Liver (tissue), 9 donors: ENCODE measurements around the gene HAGH. TPM values are rescaled to one million over a fixed set of nuclear protein-coding genes. Genes with fewer than 3 reads are reported as not detected.
"Not testable (repeated sequence)": the region's sequence is repeated elsewhere in the genome, so short reads cannot be mapped to it uniquely, and the experiment has no call there.

Experiments
- DNase-seq: peaks from one replicate; pipeline ENCODE4 v3.0.0-alpha.2; 2017; ENCODE audit warnings: low spot score
- H3K27ac ChIP-seq, 2 donors: one replicate each; pipeline ENCODE4 v1.7.0; 2013; ENCODE audit warnings: inconsistent platforms in 2 of 2, low read length in 2 of 2, control low read depth in 1 of 2, low read depth in 1 of 2, mild to moderate bottlenecking in 1 of 2
- H3K27me3 ChIP-seq, 4 donors: one replicate each; pipeline versions ENCODE4 v1.6.1 to v1.7.0; 2013; ENCODE audit warnings: low read length in 3 of 4, inconsistent platforms in 1 of 4, mild to moderate bottlenecking in 1 of 4, moderate library complexity in 1 of 4; ENCODE audit not compliant: control insufficient read depth in 4 of 4, insufficient read depth in 4 of 4
- H3K36me3 ChIP-seq, 4 donors: one replicate each; pipeline versions ENCODE4 v1.6.1 to v1.7.0; 2013; ENCODE audit warnings: low read length in 3 of 4, mild to moderate bottlenecking in 3 of 4, low read depth in 1 of 4, moderate library complexity in 1 of 4; ENCODE audit not compliant: control insufficient read depth in 4 of 4, insufficient read depth in 3 of 4
- H3K4me1 ChIP-seq, 4 donors: one replicate each; pipeline versions ENCODE4 v1.6.1 to v1.7.0; 2013; ENCODE audit warnings: low read length in 3 of 4, mild to moderate bottlenecking in 3 of 4, moderate library complexity in 1 of 4; ENCODE audit not compliant: control insufficient read depth in 4 of 4, insufficient read depth in 4 of 4
- H3K4me3 ChIP-seq, 3 donors: one replicate each; pipeline versions ENCODE4 v1.6.1 to v1.7.0; 2013; ENCODE audit warnings: low read length in 3 of 3, control low read depth in 1 of 3, low read depth in 1 of 3, mild to moderate bottlenecking in 1 of 3
- H3K9ac ChIP-seq, 2 donors: one replicate each; pipeline ENCODE4 v1.7.0; 2013; ENCODE audit warnings: low read length in 2 of 2, mild to moderate bottlenecking in 2 of 2, moderate library complexity in 2 of 2, control low read depth in 1 of 2, low read depth in 1 of 2
- H3K9me3 ChIP-seq, 4 donors: one replicate each; pipeline versions ENCODE4 v1.6.1 to v1.7.0; 2013; ENCODE audit warnings: low read length in 3 of 4; ENCODE audit not compliant: control insufficient read depth in 4 of 4
- FOXA2 ChIP-seq: IDR thresholded peaks from 2 replicates; pipeline ENCODE4 v1.6.1; 2016; ENCODE audit warnings: antibody characterized with exemption
- GABPA ChIP-seq, 2 donors: IDR thresholded peaks in 1 of 2; conservative IDR thresholded peaks in 1 of 2; 2 replicates each; pipeline ENCODE4 v1.6.1; 2016; ENCODE audit warnings: antibody characterized with exemption in 2 of 2, mild to moderate bottlenecking in 1 of 2, moderate library complexity in 1 of 2
- HNF4A ChIP-seq, 2 donors: conservative IDR thresholded peaks; 2 replicates each; pipeline ENCODE4 v1.6.1; 2016; ENCODE audit warnings: antibody characterized with exemption in 2 of 2, mild to moderate bottlenecking in 2 of 2
- HNF4G ChIP-seq: IDR thresholded peaks from 2 replicates; pipeline ENCODE4 v1.6.1; 2016; ENCODE audit warnings: antibody characterized with exemption
- JUND ChIP-seq, 2 donors: IDR thresholded peaks; 2 replicates each; pipeline ENCODE4 v1.6.1; 2016; ENCODE audit warnings: antibody characterized with exemption in 2 of 2
- NR2F2 ChIP-seq: IDR thresholded peaks from 2 replicates; pipeline ENCODE4 v1.6.1; 2016; ENCODE audit warnings: antibody characterized with exemption
- RAD21 ChIP-seq, 2 donors: IDR thresholded peaks; 2 replicates each; pipeline ENCODE4 v1.6.1; 2016; ENCODE audit warnings: antibody characterized with exemption in 2 of 2, mild to moderate bottlenecking in 2 of 2
- RXRA ChIP-seq, 2 donors: IDR thresholded peaks; 2 replicates each; pipeline ENCODE4 v1.6.1; 2017 to 2018; ENCODE audit warnings: antibody characterized with exemption in 2 of 2, mild to moderate bottlenecking in 1 of 2
- SP1 ChIP-seq: IDR thresholded peaks from 2 replicates; pipeline ENCODE4 v1.6.1; 2018; ENCODE audit warnings: antibody characterized with exemption, mild to moderate bottlenecking
- TAF1 ChIP-seq: conservative IDR thresholded peaks from 2 replicates; pipeline ENCODE4 v1.6.1; 2016; ENCODE audit warnings: antibody characterized with exemption, mild to moderate bottlenecking
- YY1 ChIP-seq: IDR thresholded peaks from 2 replicates; pipeline ENCODE4 v1.6.1; 2016; ENCODE audit warnings: antibody characterized with exemption, mild to moderate bottlenecking
- WGBS: extraction: QIAGEN DNeasy Blood & Tissue Kit; methylation state at CpG from one replicate; pipeline ENCODE4 v1.1.7; 2013; 5-methylcytosine and 5-hydroxymethylcytosine counted together
- polyA plus RNA-seq, 2 donors: library from polyadenylated mRNA; stranded (reverse) in 1 of 2; unstranded in 1 of 2; fragments of 200-250 nt in 1 of 2; fragments of >200 nt in 1 of 2; fragmentation: Nextera tagmentation in 1 of 2; extraction: Ambion mirVana in 1 of 2; gene quantifications; one replicate each; pipeline versions ENCODE4 v1.2.1 to v1.2.3, GENCODE V29; 2013 to 2015
- total RNA-seq, 2 donors: library from RNA; depleted of rRNA; stranded (reverse); fragments of >200 nt; gene quantifications; one replicate each; pipeline ENCODE4 v1.2.3, GENCODE V29; 2014
- TF ChIP-seq, protein P1 (sequence below): IDR thresholded peaks from 2 replicates; pipeline ENCODE4 v1.6.1; 2016; ENCODE audit warnings: antibody characterized with exemption, mild to moderate bottlenecking
- TF ChIP-seq, protein P2 (sequence below): IDR thresholded peaks from 2 replicates; pipeline ENCODE4 v1.6.1; 2016; ENCODE audit warnings: antibody characterized with exemption
- TF ChIP-seq, protein P3 (sequence below): fragments of 150-350 bp; IDR thresholded peaks from 2 replicates; pipeline ENCODE4 v1.5.1; 2017; ENCODE audit warnings: improper control_type of control experiment, low read depth, low read length; ENCODE audit not compliant: missing input control
- TF ChIP-seq, protein P4 (sequence below): IDR thresholded peaks from 2 replicates; pipeline ENCODE4 v1.6.1; 2016; ENCODE audit warnings: antibody characterized with exemption
- TF ChIP-seq, protein P5 (sequence below): IDR thresholded peaks from 2 replicates; pipeline ENCODE4 v1.6.1; 2016; ENCODE audit warnings: antibody characterized with exemption
- donor health status: healthy.
- donor health status: healthy.
- donor health status: healthy.
- donor health status: healthy.
- donor health status: healthy.

Gene HAGH
- total RNA-seq: 100 to 1,000 TPM; 219 to 252 TPM
- 100 to 1,000 TPM; 169 to 188 TPM for polyA plus RNA-seq

DNA sequence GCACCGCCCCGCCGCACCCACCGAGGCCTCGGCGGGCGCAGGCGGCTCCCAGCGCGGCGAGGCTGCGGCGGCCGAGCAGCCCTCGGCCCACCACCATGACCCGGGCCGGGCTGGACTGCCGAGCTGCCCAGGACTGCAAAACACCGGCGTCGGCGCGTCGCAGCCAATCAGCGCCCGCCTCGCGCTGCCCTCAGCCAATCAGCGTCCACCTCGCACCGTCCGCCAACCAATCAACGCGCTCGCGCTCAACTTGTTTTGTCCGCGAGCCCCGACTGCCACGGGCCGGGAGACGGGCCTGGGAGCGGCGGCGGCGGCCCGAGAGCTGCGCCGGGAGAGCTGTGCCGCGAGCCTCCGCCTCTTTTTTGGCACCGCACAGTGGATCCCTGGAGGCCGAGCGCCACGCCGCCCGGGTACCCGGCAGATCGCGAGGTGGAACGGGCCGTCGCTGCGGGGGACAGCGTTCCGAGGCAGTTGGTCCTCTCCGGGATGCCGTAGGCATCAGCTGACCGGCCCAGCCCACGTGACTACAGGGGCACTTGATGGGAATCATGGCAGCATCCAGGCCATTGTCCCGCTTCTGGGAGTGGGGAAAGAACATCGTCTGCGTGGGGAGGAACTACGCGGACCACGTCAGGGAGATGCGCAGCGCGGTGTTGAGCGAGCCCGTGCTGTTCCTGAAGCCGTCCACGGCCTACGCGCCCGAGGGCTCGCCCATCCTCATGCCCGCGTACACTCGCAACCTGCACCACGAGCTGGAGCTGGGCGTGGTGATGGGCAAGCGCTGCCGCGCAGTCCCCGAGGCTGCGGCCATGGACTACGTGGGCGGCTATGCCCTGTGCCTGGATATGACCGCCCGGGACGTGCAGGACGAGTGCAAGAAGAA lies at the start of gene HAGH, which contains the start of gene FAHD1:
TSS of gene HAGH (minus strand) at position 135 of the 883 bp plus-strand sequence. CDS start at position 97, 38 bp downstream.
TSS of gene FAHD1 (plus strand) at position 516 of the 883 bp plus-strand sequence. CDS start at position 549, 33 bp downstream.
- under 1% methylated on average over 104 of the region's 104 CpGs for WGBS
- H3K4me1 ChIP-seq: peaks cover 18 to 82% (median 65%) of the 10 kb centered on the region in 4 donors

DNA sequence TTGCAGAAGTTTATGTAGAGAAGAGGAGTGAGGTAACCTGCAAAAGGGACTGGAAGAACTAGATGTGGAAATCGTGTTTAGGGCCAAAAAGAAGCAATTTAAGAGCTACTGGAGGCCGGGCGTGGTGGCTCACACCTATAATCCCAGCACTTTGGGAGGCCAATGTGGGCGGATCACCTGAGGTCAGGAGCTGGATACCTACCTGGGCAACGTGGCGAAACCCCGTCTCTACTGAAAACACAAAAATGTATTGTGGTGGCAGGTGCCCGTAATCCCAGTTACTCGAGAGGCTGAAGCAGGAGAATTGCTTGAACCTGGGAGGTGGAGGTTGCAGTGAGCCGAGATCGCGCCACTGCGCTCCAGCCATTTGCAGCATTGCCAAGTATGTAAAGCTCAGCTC lies 49.4 kb upstream of the HAGH start:
- H3K27me3 ChIP-seq, DNase-seq, H3K4me3 ChIP-seq, H3K36me3 ChIP-seq, H3K27ac ChIP-seq, H3K9ac ChIP-seq, H3K9me3 ChIP-seq: not testable (repeated sequence)
- 88% methylated on average over 13 of the region's 13 CpGs for WGBS
- H3K4me1 ChIP-seq: peaks cover 14 to 24% (median 18%) of the 10 kb centered on the region in 4 donors

More for the DNA sequence above, at the start of gene HAGH, which contains the start of gene FAHD1:
- DNase-seq: peak; percentile 97
- peak within 1 kb of the TSS; percentile 83 to 94 for H3K27ac ChIP-seq
- H3K4me3 ChIP-seq: peak within 1 kb of the TSS; percentile 77 to 91 (median 82)
- peak within 1 kb of the TSS; percentile 77 to 83 for H3K9ac ChIP-seq
- TF ChIP-seq, protein P1, sequence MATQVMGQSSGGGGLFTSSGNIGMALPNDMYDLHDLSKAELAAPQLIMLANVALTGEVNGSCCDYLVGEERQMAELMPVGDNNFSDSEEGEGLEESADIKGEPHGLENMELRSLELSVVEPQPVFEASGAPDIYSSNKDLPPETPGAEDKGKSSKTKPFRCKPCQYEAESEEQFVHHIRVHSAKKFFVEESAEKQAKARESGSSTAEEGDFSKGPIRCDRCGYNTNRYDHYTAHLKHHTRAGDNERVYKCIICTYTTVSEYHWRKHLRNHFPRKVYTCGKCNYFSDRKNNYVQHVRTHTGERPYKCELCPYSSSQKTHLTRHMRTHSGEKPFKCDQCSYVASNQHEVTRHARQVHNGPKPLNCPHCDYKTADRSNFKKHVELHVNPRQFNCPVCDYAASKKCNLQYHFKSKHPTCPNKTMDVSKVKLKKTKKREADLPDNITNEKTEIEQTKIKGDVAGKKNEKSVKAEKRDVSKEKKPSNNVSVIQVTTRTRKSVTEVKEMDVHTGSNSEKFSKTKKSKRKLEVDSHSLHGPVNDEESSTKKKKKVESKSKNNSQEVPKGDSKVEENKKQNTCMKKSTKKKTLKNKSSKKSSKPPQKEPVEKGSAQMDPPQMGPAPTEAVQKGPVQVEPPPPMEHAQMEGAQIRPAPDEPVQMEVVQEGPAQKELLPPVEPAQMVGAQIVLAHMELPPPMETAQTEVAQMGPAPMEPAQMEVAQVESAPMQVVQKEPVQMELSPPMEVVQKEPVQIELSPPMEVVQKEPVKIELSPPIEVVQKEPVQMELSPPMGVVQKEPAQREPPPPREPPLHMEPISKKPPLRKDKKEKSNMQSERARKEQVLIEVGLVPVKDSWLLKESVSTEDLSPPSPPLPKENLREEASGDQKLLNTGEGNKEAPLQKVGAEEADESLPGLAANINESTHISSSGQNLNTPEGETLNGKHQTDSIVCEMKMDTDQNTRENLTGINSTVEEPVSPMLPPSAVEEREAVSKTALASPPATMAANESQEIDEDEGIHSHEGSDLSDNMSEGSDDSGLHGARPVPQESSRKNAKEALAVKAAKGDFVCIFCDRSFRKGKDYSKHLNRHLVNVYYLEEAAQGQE: peak; percentile 54
- peak in 1 of 2 donors; percentile 38 for TF ChIP-seq GABPA (IDR thresholded peaks at IDR 0.05 in 1 of 2, conservative IDR thresholded peaks at IDR 0.05 in 1 of 2)
- no peak for TF ChIP-seq TAF1
- TF ChIP-seq, protein P2, sequence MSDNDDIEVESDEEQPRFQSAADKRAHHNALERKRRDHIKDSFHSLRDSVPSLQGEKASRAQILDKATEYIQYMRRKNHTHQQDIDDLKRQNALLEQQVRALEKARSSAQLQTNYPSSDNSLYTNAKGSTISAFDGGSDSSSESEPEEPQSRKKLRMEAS: peak; percentile 65
- TF ChIP-seq HNF4G: no peak
- TF ChIP-seq, protein P3, sequence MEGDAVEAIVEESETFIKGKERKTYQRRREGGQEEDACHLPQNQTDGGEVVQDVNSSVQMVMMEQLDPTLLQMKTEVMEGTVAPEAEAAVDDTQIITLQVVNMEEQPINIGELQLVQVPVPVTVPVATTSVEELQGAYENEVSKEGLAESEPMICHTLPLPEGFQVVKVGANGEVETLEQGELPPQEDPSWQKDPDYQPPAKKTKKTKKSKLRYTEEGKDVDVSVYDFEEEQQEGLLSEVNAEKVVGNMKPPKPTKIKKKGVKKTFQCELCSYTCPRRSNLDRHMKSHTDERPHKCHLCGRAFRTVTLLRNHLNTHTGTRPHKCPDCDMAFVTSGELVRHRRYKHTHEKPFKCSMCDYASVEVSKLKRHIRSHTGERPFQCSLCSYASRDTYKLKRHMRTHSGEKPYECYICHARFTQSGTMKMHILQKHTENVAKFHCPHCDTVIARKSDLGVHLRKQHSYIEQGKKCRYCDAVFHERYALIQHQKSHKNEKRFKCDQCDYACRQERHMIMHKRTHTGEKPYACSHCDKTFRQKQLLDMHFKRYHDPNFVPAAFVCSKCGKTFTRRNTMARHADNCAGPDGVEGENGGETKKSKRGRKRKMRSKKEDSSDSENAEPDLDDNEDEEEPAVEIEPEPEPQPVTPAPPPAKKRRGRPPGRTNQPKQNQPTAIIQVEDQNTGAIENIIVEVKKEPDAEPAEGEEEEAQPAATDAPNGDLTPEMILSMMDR: no peak
- TF ChIP-seq YY1: peak; percentile 98
- no peak for TF ChIP-seq HNF4A (conservative IDR thresholded peaks at IDR 0.05)
- no peak for TF ChIP-seq RAD21 (IDR thresholded peaks at IDR 0.05)
- TF ChIP-seq, protein P4, sequence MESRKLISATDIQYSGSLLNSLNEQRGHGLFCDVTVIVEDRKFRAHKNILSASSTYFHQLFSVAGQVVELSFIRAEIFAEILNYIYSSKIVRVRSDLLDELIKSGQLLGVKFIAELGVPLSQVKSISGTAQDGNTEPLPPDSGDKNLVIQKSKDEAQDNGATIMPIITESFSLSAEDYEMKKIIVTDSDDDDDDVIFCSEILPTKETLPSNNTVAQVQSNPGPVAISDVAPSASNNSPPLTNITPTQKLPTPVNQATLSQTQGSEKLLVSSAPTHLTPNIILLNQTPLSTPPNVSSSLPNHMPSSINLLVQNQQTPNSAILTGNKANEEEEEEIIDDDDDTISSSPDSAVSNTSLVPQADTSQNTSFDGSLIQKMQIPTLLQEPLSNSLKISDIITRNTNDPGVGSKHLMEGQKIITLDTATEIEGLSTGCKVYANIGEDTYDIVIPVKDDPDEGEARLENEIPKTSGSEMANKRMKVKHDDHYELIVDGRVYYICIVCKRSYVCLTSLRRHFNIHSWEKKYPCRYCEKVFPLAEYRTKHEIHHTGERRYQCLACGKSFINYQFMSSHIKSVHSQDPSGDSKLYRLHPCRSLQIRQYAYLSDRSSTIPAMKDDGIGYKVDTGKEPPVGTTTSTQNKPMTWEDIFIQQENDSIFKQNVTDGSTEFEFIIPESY: peak; percentile 40
- TF ChIP-seq, protein P5, sequence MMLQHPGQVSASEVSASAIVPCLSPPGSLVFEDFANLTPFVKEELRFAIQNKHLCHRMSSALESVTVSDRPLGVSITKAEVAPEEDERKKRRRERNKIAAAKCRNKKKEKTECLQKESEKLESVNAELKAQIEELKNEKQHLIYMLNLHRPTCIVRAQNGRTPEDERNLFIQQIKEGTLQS: no peak
- TF ChIP-seq NR2F2: no peak
- peak; percentile 85 for TF ChIP-seq SP1
- TF ChIP-seq JUND (IDR thresholded peaks at IDR 0.05): no peak
- TF ChIP-seq RXRA (IDR thresholded peaks at IDR 0.05): no peak
- TF ChIP-seq FOXA2: no peak
- no peaks in the 10 kb centered on the region for H3K9me3 ChIP-seq
- H3K36me3 ChIP-seq: peaks cover 4 to 8% (median 7%) of the 10 kb centered on the region in 4 donors
- no peaks in the 10 kb centered on the region for H3K27me3 ChIP-seq
